Measurements from ENCODE around the gene NSD2. TPM values are rescaled to one million over a fixed set of nuclear protein-coding genes. Genes with fewer than 3 reads are reported as not detected.

NSD2 gene
- total and polyA plus RNA-seq, 2 donors (not counting 1 experiment from before 2014, with no cell fraction given): 14.2 to 64.8 TPM

- 9% methylated on average over 23 of the region's 45 CpGs for WGBS (ENCODE audit: insufficient coverage)
- no peak for DNase-seq
- Mint-ChIP-seq H3K27ac (peak overlapping the region; percentile 75), H3K4me3 (peak overlapping the region; percentile 83), H3K9me3 (ENCODE audit: insufficient read depth) (no peaks in the 10 kb centered on the region), H3K27me3 (no peaks in the 10 kb centered on the region), H3K4me1 (peaks cover 18% of the 10 kb centered on the region)
- Histone ChIP-seq H3K27ac (ENCODE audit: low read length in 2 of 2) (peak overlapping the region in 1 of 2 donors; percentile 54), H3K4me2 (replicated peaks; ENCODE audit: low read depth, low read length, poor library complexity, severe bottlenecking) (peak overlapping the region; percentile 89), H3K79me2 (ENCODE audit: control insufficient read depth, insufficient read depth, low read length) (no peaks in the 10 kb centered on the region), H3K9ac (ENCODE audit: low read length) (peak overlapping the region; percentile 57), H3K4me1 (ENCODE audit: control insufficient read depth in 2 of 2, insufficient read depth in 2 of 2, low read length in 2 of 2) (peaks cover 12 to 19% of the 10 kb centered on the region in 2 donors), H4K20me1 (ENCODE audit: control insufficient read depth, insufficient read depth, low read length, poor library complexity, severe bottlenecking) (no peaks in the 10 kb centered on the region), H3K27me3 (replicated peaks in 1 of 4; ENCODE audit: control extremely low read depth in 1 of 4, control insufficient read depth in 3 of 4, insufficient read depth in 4 of 4, low read length in 3 of 4) (peaks cover 0 to 7% (median 2%) of the 10 kb centered on the region in 4 experiments), H3K36me3 (replicated peaks in 1 of 2; ENCODE audit: control extremely low read depth in 1 of 2, control insufficient read depth in 1 of 2, extremely low read depth in 1 of 2, insufficient read depth in 2 of 2, low read length in 1 of 2) (no peaks in the 10 kb centered on the region), H3K9me3 (ENCODE audit: control extremely low read depth in 1 of 3, control insufficient read depth in 2 of 3, insufficient read depth in 1 of 3, low read length in 2 of 3) (no peaks in the 10 kb centered on the region), H3K4me3 (ENCODE audit: control extremely low read depth in 1 of 5, extremely low read depth in 1 of 5, insufficient read depth in 1 of 5, low read depth in 2 of 5, low read length in 4 of 5) (peak overlapping the region in 4 of 5 experiments; percentile 32 to 61 (median 53)), H2AFZ (ENCODE audit: insufficient read depth, low read depth, low read length, poor library complexity, severe bottlenecking) (peak overlapping the region; percentile 66)
- intact Hi-C loops (cut with micrococcal nuclease): no loop called here
- ATAC-seq (ENCODE audit: low read depth): peak; percentile 78
- TF ChIP-seq, protein P1, sequence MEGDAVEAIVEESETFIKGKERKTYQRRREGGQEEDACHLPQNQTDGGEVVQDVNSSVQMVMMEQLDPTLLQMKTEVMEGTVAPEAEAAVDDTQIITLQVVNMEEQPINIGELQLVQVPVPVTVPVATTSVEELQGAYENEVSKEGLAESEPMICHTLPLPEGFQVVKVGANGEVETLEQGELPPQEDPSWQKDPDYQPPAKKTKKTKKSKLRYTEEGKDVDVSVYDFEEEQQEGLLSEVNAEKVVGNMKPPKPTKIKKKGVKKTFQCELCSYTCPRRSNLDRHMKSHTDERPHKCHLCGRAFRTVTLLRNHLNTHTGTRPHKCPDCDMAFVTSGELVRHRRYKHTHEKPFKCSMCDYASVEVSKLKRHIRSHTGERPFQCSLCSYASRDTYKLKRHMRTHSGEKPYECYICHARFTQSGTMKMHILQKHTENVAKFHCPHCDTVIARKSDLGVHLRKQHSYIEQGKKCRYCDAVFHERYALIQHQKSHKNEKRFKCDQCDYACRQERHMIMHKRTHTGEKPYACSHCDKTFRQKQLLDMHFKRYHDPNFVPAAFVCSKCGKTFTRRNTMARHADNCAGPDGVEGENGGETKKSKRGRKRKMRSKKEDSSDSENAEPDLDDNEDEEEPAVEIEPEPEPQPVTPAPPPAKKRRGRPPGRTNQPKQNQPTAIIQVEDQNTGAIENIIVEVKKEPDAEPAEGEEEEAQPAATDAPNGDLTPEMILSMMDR (IDR thresholded peaks at IDR 0.05): no peak
- no peak for TF ChIP-seq EZH2 (IDR thresholded peaks at IDR 0.05; ENCODE audit: borderline replicate concordance, insufficient read depth, low read depth, low read length, poor library complexity, severe bottlenecking)
- ChIA-PET POLR2A (interaction anchor here (0.6 kb wide), 1 partner anchor 186 kb away, joined by 3 read pairs; no protein-coding TSS in a partner anchor), CTCF (interaction anchor here (1.3 to 2.1 kb wide), 2 partner anchors 37 kb away, joined by 7 to 8 read pairs; no protein-coding TSS in a partner anchor)
Observed at GRCh38 chr4:1862055-1862911, 8.9 kb upstream of the NSD2 start.

DNA sequence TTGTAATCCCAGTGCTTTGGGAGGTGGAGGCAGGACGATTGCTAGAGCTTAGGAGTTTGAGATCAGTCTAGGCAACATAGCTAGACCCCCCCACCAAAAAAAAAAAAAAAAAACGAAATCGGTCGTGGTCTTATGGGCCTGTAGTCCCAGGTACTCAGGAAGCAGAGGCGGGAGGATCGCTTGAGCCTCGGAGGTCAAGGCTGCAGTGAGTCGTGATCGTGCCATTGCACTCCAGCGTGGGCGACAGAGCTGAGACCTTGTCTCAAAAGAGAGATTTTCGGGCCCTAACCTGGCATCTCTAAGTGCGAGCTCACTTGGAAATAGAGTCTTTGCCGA lies 8.3 kb upstream of the NSD2 start:
- Histone ChIP-seq H2AFZ (ENCODE audit: insufficient read depth, low read depth, low read length, poor library complexity, severe bottlenecking) (peak overlapping the region; percentile 66), H3K4me3 (ENCODE audit: control extremely low read depth in 1 of 5, extremely low read depth in 1 of 5, insufficient read depth in 1 of 5, low read depth in 2 of 5, low read length in 4 of 5) (peak overlapping the region in 4 of 5 experiments; percentile 32 to 61 (median 53))
- no peaks in the 10 kb centered on the region for H3K9me3 Mint-ChIP-seq (ENCODE audit: insufficient read depth)

More for the DNA sequence above, 8.3 kb upstream of the NSD2 start:
- Histone ChIP-seq H3K79me2 (ENCODE audit: control insufficient read depth, insufficient read depth, low read length) (no peaks in the 10 kb centered on the region), H3K4me1 (ENCODE audit: control insufficient read depth in 2 of 2, insufficient read depth in 2 of 2, low read length in 2 of 2) (peaks cover 12 to 17% of the 10 kb centered on the region in 2 donors), H3K9ac (ENCODE audit: low read length) (peak overlapping the region; percentile 57), H3K36me3 (replicated peaks in 1 of 2; ENCODE audit: control extremely low read depth in 1 of 2, control insufficient read depth in 1 of 2, extremely low read depth in 1 of 2, insufficient read depth in 2 of 2, low read length in 1 of 2) (no peaks in the 10 kb centered on the region), H3K27me3 (replicated peaks in 1 of 4; ENCODE audit: control extremely low read depth in 1 of 4, control insufficient read depth in 3 of 4, insufficient read depth in 4 of 4, low read length in 3 of 4) (peaks cover 0 to 7% (median 2%) of the 10 kb centered on the region in 4 experiments), H4K20me1 (ENCODE audit: control insufficient read depth, insufficient read depth, low read length, poor library complexity, severe bottlenecking) (no peaks in the 10 kb centered on the region), H3K4me2 (replicated peaks; ENCODE audit: low read depth, low read length, poor library complexity, severe bottlenecking) (peak overlapping the region; percentile 89), H3K9me3 (ENCODE audit: control extremely low read depth in 1 of 3, control insufficient read depth in 2 of 3, insufficient read depth in 1 of 3, low read length in 2 of 3) (no peaks in the 10 kb centered on the region), H3K27ac (ENCODE audit: low read length in 2 of 2) (no peak overlapping the region)
- DNase-seq (no peak), ATAC-seq (ENCODE audit: low read depth) (no peak)
- Mint-ChIP-seq H3K4me1 (peaks cover 18% of the 10 kb centered on the region), H3K4me3 (peak overlapping the region; percentile 68), H3K27me3 (no peaks in the 10 kb centered on the region), H3K27ac (no peak overlapping the region)
- intact Hi-C loops (cut with micrococcal nuclease): no loop called here
- ChIA-PET CTCF (interaction anchor here (2.1 kb wide), 1 partner anchor 36 kb away, joined by 8 read pairs; no protein-coding TSS in a partner anchor), POLR2A (interaction anchor here (0.6 kb wide), 1 partner anchor 187 kb away, joined by 3 read pairs; no protein-coding TSS in a partner anchor)
- WGBS (ENCODE audit: insufficient coverage): 56% methylated on average over 11 of the region's 14 CpGs
- TF ChIP-seq, protein P1 (IDR thresholded peaks at IDR 0.05): no peak
- TF ChIP-seq EZH2 (IDR thresholded peaks at IDR 0.05; ENCODE audit: borderline replicate concordance, insufficient read depth, low read depth, low read length, poor library complexity, severe bottlenecking): no peak
